WTC11 (cell line): Measurements from ENCODE around the gene PAK1. TPM values are rescaled to one million over a fixed set of nuclear protein-coding genes. Genes with fewer than 3 reads are reported as not detected.

Source experiments
- ATAC-seq: fragments of 200-7000 bp; cut with Tn5 transposase; 2 replicates; pipeline ENCODE4 v1.10.0; 2021; ENCODE audit warnings: mild to moderate bottlenecking, moderate library complexity
- CTCF ChIA-PET: fragments of 300-600 bp; sonication (Branson Sonifier 250); formaldehyde crosslinking; loops from one replicate; lab custom pipeline; 2021; ENCODE audit warnings: antibody characterized with exemption; lab: Charles Lee
- POLR2A ChIA-PET: fragments of 350-600 bp; sonication (Branson Sonifier 250); formaldehyde crosslinking; loops from one replicate; lab custom pipeline; 2021; ENCODE audit warnings: antibody characterized with exemption; lab: Charles Lee
- DNase-seq: peaks from one replicate; pipeline ENCODE4 v3.0.0; 2021; ENCODE audit warnings: low spot score
- H3K27ac Mint-ChIP-seq: 2 replicates; pipeline ENCODE4 v1.8.0; 2021; ENCODE audit warnings: mixed read lengths
- H3K27me3 Mint-ChIP-seq: 2 replicates; pipeline ENCODE4 v1.8.0; 2021; ENCODE audit warnings: low read depth, mild to moderate bottlenecking, moderate library complexity, mixed read lengths
- H3K36me3 Mint-ChIP-seq: 2 replicates; pipeline ENCODE4 v1.8.0; 2021; ENCODE audit warnings: mixed read lengths
- H3K4me1 Mint-ChIP-seq: 2 replicates; pipeline ENCODE4 v1.8.0; 2022; ENCODE audit warnings: mixed read lengths
- H3K4me3 Mint-ChIP-seq: 2 replicates; pipeline ENCODE4 v1.8.0; 2021; ENCODE audit warnings: mild to moderate bottlenecking, moderate library complexity, mixed read lengths
- H3K9me3 Mint-ChIP-seq: 2 replicates; pipeline ENCODE4 v1.8.0; 2021; ENCODE audit warnings: mixed read lengths
- AR ChIP-seq: fragments of 250-450 bp; sonication (Bioruptor Pico); IDR thresholded peaks from 2 replicates; pipeline ENCODE4 v1.9.0; 2021; ENCODE audit warnings: mild to moderate bottlenecking
- CREB1 ChIP-seq: sonication (generic); formaldehyde crosslinking; IDR thresholded peaks from 2 replicates; pipeline ENCODE4 v1.8.0; 2023; ENCODE audit warnings: mild to moderate bottlenecking, missing genetic modification reagents
- E2F1 ChIP-seq: sonication (generic); formaldehyde crosslinking; IDR thresholded peaks from 2 replicates; pipeline ENCODE4 v1.8.0; 2022; ENCODE audit warnings: mild to moderate bottlenecking, missing genetic modification reagents
- ESRRA ChIP-seq: sonication (generic); formaldehyde crosslinking; IDR thresholded peaks from 2 replicates; pipeline ENCODE4 v1.8.1; 2022; ENCODE audit warnings: mild to moderate bottlenecking, missing genetic modification reagents, borderline replicate concordance
- FOXJ3 ChIP-seq: sonication (generic); formaldehyde crosslinking; IDR thresholded peaks from 2 replicates; pipeline ENCODE4 v1.9.0; 2021; ENCODE audit warnings: missing genetic modification reagents, mild to moderate bottlenecking, borderline replicate concordance
- FOXK1 ChIP-seq: sonication (generic); formaldehyde crosslinking; IDR thresholded peaks from 2 replicates; pipeline ENCODE4 v1.8.0; 2022; ENCODE audit warnings: mild to moderate bottlenecking, moderate library complexity, missing genetic modification reagents
- GABPB1 ChIP-seq: sonication (generic); formaldehyde crosslinking; IDR thresholded peaks from 2 replicates; pipeline ENCODE4 v1.8.1; 2023; ENCODE audit warnings: mild to moderate bottlenecking, missing genetic modification reagents
- IRF1 ChIP-seq: sonication (generic); formaldehyde crosslinking; IDR thresholded peaks from 2 replicates; pipeline ENCODE4 v1.8.0; 2023; ENCODE audit warnings: missing genetic modification reagents
- IRF2 ChIP-seq: sonication (generic); formaldehyde crosslinking; IDR thresholded peaks from 2 replicates; pipeline ENCODE4 v1.8.0; 2022; ENCODE audit warnings: low read depth, missing genetic modification reagents, borderline replicate concordance
- NR1H2 ChIP-seq: sonication (generic); formaldehyde crosslinking; IDR thresholded peaks from 2 replicates; pipeline ENCODE4 v1.9.0; 2021; ENCODE audit warnings: mild to moderate bottlenecking, moderate library complexity, missing genetic modification reagents
- NR2C2 ChIP-seq: sonication (generic); formaldehyde crosslinking; IDR thresholded peaks from 2 replicates; pipeline ENCODE4 v1.8.0; 2022; ENCODE audit warnings: mild to moderate bottlenecking, missing genetic modification reagents
- PRDM15 ChIP-seq: sonication (generic); formaldehyde crosslinking; IDR thresholded peaks from 2 replicates; pipeline ENCODE4 v1.8.0; 2022; ENCODE audit warnings: missing genetic modification reagents
- PRRX2 ChIP-seq: fragments of 250-450 bp; sonication (Bioruptor Pico); IDR thresholded peaks from 2 replicates; pipeline ENCODE4 v1.8.0; 2021; ENCODE audit warnings: mild to moderate bottlenecking
- SOX15 ChIP-seq: fragments of 250-450 bp; sonication (Bioruptor Pico); IDR thresholded peaks from 2 replicates; pipeline ENCODE4 v1.9.0; 2021; ENCODE audit warnings: mild to moderate bottlenecking
- ZNF263 ChIP-seq: sonication (generic); formaldehyde crosslinking; IDR thresholded peaks from 2 replicates; pipeline ENCODE4 v1.8.1; 2022; ENCODE audit warnings: low read depth, mild to moderate bottlenecking, moderate library complexity, missing genetic modification reagents
- ZNF317 ChIP-seq: sonication (generic); formaldehyde crosslinking; IDR thresholded peaks from 2 replicates; pipeline ENCODE4 v1.8.1; 2023; ENCODE audit warnings: low read depth, mild to moderate bottlenecking, moderate library complexity, missing genetic modification reagents, borderline replicate concordance
- ZNF423 ChIP-seq: fragments of 250-450 bp; sonication (Bioruptor Pico); IDR thresholded peaks from 2 replicates; pipeline ENCODE4 v2.1.2; 2022; ENCODE audit warnings: mild to moderate bottlenecking, moderate library complexity
- ZNF532 ChIP-seq: fragments of 250-450 bp; sonication (Bioruptor Pico); IDR thresholded peaks from 2 replicates; pipeline ENCODE4 v1.9.0; 2021; ENCODE audit warnings: mild to moderate bottlenecking, borderline replicate concordance
- total RNA-seq: library from RNA; stranded (reverse); gene quantifications from 3 replicates; pipeline ENCODE4 v1.2.3, GENCODE V29; 2021

Gene PAK1
- total RNA-seq, 1 experiment from 2014 or later: 160 TPM

- TF ChIP-seq IRF1: no peak
- no peak for TF ChIP-seq FOXJ3 (CRISPR knock-in tag)
- TF ChIP-seq PRRX2 (CRISPR knock-in tag): no peak
- TF ChIP-seq ESRRA (CRISPR knock-in tag): no peak
- TF ChIP-seq ZNF263 (CRISPR knock-in tag): no peak
Measured at GRCh38 chr11:77322926-77323590, 150.8 kb downstream of the PAK1 start (continued).

- H3K27me3 Mint-ChIP-seq: no peaks in the 10 kb centered on the region
- CTCF ChIA-PET: interaction anchor here (0.5 kb wide), 1 partner anchor 265 kb away, joined by 4 read pairs; no protein-coding TSS in a partner anchor
- DNase-seq (no peak), ATAC-seq (no peak)
- H3K9me3 Mint-ChIP-seq: no peaks in the 10 kb centered on the region
- POLR2A ChIA-PET: no interaction called here
- TF ChIP-seq CREB1: no peak
- TF ChIP-seq AR (CRISPR knock-in tag): no peak
- TF ChIP-seq SOX15 (CRISPR knock-in tag): no peak
- no peak for TF ChIP-seq NR2C2
- no peak for TF ChIP-seq ZNF317
- no peak for TF ChIP-seq GABPB1 (CRISPR knock-in tag)
- TF ChIP-seq ZNF423 (CRISPR knock-in tag): no peak
- TF ChIP-seq PRDM15 (CRISPR knock-in tag): no peak
- TF ChIP-seq NR1H2 (CRISPR knock-in tag): no peak
- TF ChIP-seq IRF2 (CRISPR knock-in tag): no peak
- TF ChIP-seq FOXK1: no peak
- no peak for TF ChIP-seq E2F1 (CRISPR knock-in tag)
- no peak for TF ChIP-seq ZNF532 (CRISPR knock-in tag)
- H3K36me3 Mint-ChIP-seq: peaks cover 34% of the 10 kb centered on the region
- no peak overlapping the region for H3K27ac Mint-ChIP-seq
- H3K4me1 Mint-ChIP-seq: no peaks in the 10 kb centered on the region
- H3K4me3 Mint-ChIP-seq: no peak overlapping the region
Measured at GRCh38 chr11:77322506-77322905, 151.4 kb downstream of the PAK1 start.
